HepG2 (cell line): Measurements from ENCODE around the gene NAIF1. TPM values are rescaled to one million over a fixed set of nuclear protein-coding genes. Genes with fewer than 3 reads are reported as not detected.
A peak's percentile ranks its signal among the peaks of the same experiment; 100 is the strongest.

Experiments
- ARHGAP35 ChIP-seq: sonication (generic); formaldehyde crosslinking; IDR thresholded peaks from 2 replicates; pipeline ENCODE4 v1.9.0; 2022; ENCODE audit warnings: mild to moderate bottlenecking, inconsistent platforms, moderate library complexity, missing genetic modification reagents, borderline replicate concordance
- ATF7 ChIP-seq, 2 experiments: fragments of 450-650 bp in 1 of 2; sonication (generic) in 1 of 2; formaldehyde crosslinking in 1 of 2; IDR thresholded peaks; 2 replicates each; pipeline versions ENCODE4 v1.4.0 to v1.6.1; 2016 to 2020; ENCODE audit warnings: antibody characterized with exemption in 1 of 2, mild to moderate bottlenecking in 1 of 2, missing genetic modification reagents in 1 of 2
- CHD4 ChIP-seq: fragments of 200-600 bp; sonication (generic); IDR thresholded peaks from 2 replicates; pipeline ENCODE4 v1.7.0; 2017; ENCODE audit warnings: mild to moderate bottlenecking, low read length, borderline replicate concordance
- FOXK1 ChIP-seq: sonication (generic); formaldehyde crosslinking; IDR thresholded peaks from 2 replicates; pipeline ENCODE4 v1.4.0; 2020; ENCODE audit warnings: low read depth, missing genetic modification reagents, borderline replicate concordance
- IRX3 ChIP-seq: sonication (generic); formaldehyde crosslinking; IDR thresholded peaks from 2 replicates; pipeline ENCODE4 v1.8.1; 2023; ENCODE audit warnings: mild to moderate bottlenecking, low read depth, missing genetic modification reagents, borderline replicate concordance
- JUNB ChIP-seq: sonication (generic); formaldehyde crosslinking; IDR thresholded peaks from 2 replicates; pipeline ENCODE4 v1.8.0; 2022; ENCODE audit warnings: missing genetic modification reagents, mild to moderate bottlenecking, borderline replicate concordance
- KDM1A ChIP-seq: IDR thresholded peaks from 2 replicates; pipeline ENCODE4 v1.6.1; 2016; ENCODE audit warnings: missing compliant biosample characterization
- NFIC ChIP-seq: IDR thresholded peaks from 2 replicates; pipeline ENCODE4 v1.6.1; 2012; ENCODE audit warnings: mild to moderate bottlenecking, low read length, inconsistent platforms
- PHF20 ChIP-seq: sonication (generic); formaldehyde crosslinking; IDR thresholded peaks from 2 replicates; pipeline ENCODE4 v1.5.0; 2020; ENCODE audit warnings: mild to moderate bottlenecking, missing genetic modification reagents
- RXRB ChIP-seq: IDR thresholded peaks from 2 replicates; pipeline ENCODE4 v1.6.1; 2016; ENCODE audit warnings: borderline replicate concordance, missing genetic modification reagents, missing compliant biosample characterization
- ZEB1 ChIP-seq: IDR thresholded peaks from 2 replicates; pipeline ENCODE4 v1.6.1; 2012; ENCODE audit warnings: mild to moderate bottlenecking, low read depth, inconsistent platforms; ENCODE audit not compliant: insufficient replicate concordance
- ZFP36L1 ChIP-seq: sonication (generic); formaldehyde crosslinking; IDR thresholded peaks from 2 replicates; pipeline ENCODE4 v1.8.0; 2022; ENCODE audit warnings: mild to moderate bottlenecking, missing genetic modification reagents, moderate library complexity
- ZFY ChIP-seq: sonication (generic); formaldehyde crosslinking; IDR thresholded peaks from 2 replicates; pipeline ENCODE4 v1.4.0; 2020; ENCODE audit warnings: missing genetic modification reagents
- ZMAT3 ChIP-seq: sonication (generic); formaldehyde crosslinking; conservative IDR thresholded peaks from 2 replicates; pipeline ENCODE4 v1.7.0; 2021; ENCODE audit warnings: missing genetic modification reagents
- ZNF138 ChIP-seq: sonication (generic); formaldehyde crosslinking; IDR thresholded peaks from 2 replicates; pipeline ENCODE4 v1.5.0; 2020; ENCODE audit warnings: mild to moderate bottlenecking, low read depth, missing genetic modification reagents
- ZNF260 ChIP-seq: sonication (generic); formaldehyde crosslinking; IDR thresholded peaks from 2 replicates; pipeline ENCODE4 v1.4.0; 2020; ENCODE audit warnings: missing genetic modification reagents, low read depth, mild to moderate bottlenecking, borderline replicate concordance
- ZNF468 ChIP-seq: sonication (generic); formaldehyde crosslinking; IDR thresholded peaks from 2 replicates; pipeline ENCODE4 v1.8.0; 2022; ENCODE audit warnings: mild to moderate bottlenecking, moderate library complexity, missing genetic modification reagents
- ZNF501 ChIP-seq: sonication (generic); formaldehyde crosslinking; IDR thresholded peaks from 2 replicates; pipeline ENCODE4 v1.5.1; 2020; ENCODE audit warnings: mild to moderate bottlenecking, moderate library complexity, missing genetic modification reagents
- ZNF629 ChIP-seq: sonication (generic); formaldehyde crosslinking; conservative IDR thresholded peaks from 2 replicates; pipeline ENCODE4 v1.5.0; 2020; ENCODE audit warnings: missing genetic modification reagents
- ZSCAN9 ChIP-seq: IDR thresholded peaks from 2 replicates; pipeline ENCODE4 v1.6.1; 2016; ENCODE audit warnings: borderline replicate concordance
- polyA plus RNA-seq, 8 experiments: library from polyadenylated mRNA; depleted of rRNA in 3 of 8; stranded (reverse) in 7 of 8; unstranded in 1 of 8; fragments of >200 nt; fragmentation: Illumina TruSeq in 4 of 8; extraction: Trizol in 4 of 8; gene quantifications; 2 replicates each; pipeline versions ENCODE4 v1.2.1 to v1.2.3, GENCODE V29; 2011 to 2016; ENCODE audit warnings: low read depth in 4 of 8, missing spikeins in 1 of 8, mixed read lengths in 1 of 8; ENCODE audit not compliant: insufficient read depth in 1 of 8
- total RNA-seq, 5 experiments: library from RNA; depleted of rRNA; stranded (reverse); fragments of >200 nt; fragmentation: Illumina TruSeq; extraction: Trizol; gene quantifications; 2 replicates each; pipeline ENCODE4 v1.2.3, GENCODE V29; 2016; ENCODE audit warnings: low read depth in 1 of 5
- TF ChIP-seq, protein P1 (sequence below): IDR thresholded peaks from 2 replicates; pipeline ENCODE4 v1.6.1; 2016; ENCODE audit warnings: mild to moderate bottlenecking
- TF ChIP-seq, protein P2 (sequence below): sonication (generic); formaldehyde crosslinking; IDR thresholded peaks from 2 replicates; pipeline ENCODE4 v1.4.0; 2020; ENCODE audit warnings: missing genetic modification reagents
- TF ChIP-seq, protein P3 (sequence below): sonication (generic); formaldehyde crosslinking; IDR thresholded peaks from 2 replicates; pipeline ENCODE4 v1.4.0; 2020; ENCODE audit warnings: missing genetic modification reagents, borderline replicate concordance

NAIF1 gene
- total and polyA plus RNA-seq, 2 of the 13 experiments (the other 11 are each of a cell fraction or from before 2014, with no cell fraction given): 6.0 to 6.9 TPM

DNA sequence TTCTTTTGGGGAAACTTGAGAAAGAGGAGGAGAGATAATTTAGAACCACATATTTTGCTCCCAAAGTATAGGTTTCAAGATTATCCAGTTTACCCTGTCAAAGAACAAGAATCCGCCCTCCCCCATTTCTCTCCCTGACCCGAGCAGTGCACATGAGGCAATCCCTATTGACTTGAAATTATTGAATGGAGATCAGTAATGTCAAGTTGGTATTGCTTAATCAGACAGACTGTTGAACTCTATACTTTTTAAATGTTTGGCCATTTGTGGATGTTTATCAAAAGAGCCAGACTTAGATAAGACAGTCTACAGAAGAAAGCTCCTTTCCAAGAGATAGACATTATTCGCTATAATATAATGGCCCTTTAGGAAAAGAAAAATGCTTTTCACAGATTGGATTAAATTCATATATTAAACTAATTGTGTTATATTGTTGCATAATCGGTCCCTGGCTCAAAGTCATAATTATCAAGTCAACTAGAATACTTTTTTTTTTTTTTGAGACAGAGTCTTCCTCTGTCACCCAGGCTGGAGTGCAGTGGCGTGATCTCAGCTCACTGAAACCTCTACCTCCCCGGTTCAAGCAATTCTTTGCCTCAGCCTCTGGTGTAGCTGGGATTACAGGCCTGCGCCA lies 6.2 kb upstream of the NAIF1 start (continued):
- TF ChIP-seq JUNB (CRISPR knock-in tag): no peak
- TF ChIP-seq, protein P1, sequence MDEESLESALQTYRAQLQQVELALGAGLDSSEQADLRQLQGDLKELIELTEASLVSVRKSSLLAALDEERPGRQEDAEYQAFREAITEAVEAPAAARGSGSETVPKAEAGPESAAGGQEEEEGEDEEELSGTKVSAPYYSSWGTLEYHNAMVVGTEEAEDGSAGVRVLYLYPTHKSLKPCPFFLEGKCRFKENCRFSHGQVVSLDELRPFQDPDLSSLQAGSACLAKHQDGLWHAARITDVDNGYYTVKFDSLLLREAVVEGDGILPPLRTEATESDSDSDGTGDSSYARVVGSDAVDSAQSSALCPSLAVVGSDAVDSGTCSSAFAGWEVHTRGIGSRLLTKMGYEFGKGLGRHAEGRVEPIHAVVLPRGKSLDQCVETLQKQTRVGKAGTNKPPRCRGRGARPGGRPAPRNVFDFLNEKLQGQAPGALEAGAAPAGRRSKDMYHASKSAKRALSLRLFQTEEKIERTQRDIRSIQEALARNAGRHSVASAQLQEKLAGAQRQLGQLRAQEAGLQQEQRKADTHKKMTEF (CRISPR knock-in tag): peak; percentile 63; the same call in 1 of the 2 replicates
- no peak for TF ChIP-seq CHD4
- TF ChIP-seq ZSCAN9 (CRISPR knock-in tag): no peak
- TF ChIP-seq PHF20: no peak
- no peak for TF ChIP-seq ZFP36L1 (CRISPR knock-in tag)
- TF ChIP-seq ATF7 (IDR thresholded peaks at IDR 0.05): peak; percentile 32; the same call in 1 of the 2 replicates
- TF ChIP-seq ATF7 (CRISPR knock-in tag; IDR thresholded peaks at IDR 0.05): no peak
- peak; percentile 87 for TF ChIP-seq RXRB (CRISPR knock-in tag)
- no peak for TF ChIP-seq ZNF138 (CRISPR knock-in tag)
- TF ChIP-seq ZFY (CRISPR knock-in tag): no peak
- TF ChIP-seq ZNF260 (CRISPR knock-in tag): no peak
- no peak for TF ChIP-seq ZNF468 (CRISPR knock-in tag)
- peak; percentile 70; the same call in 1 of the 2 replicates for TF ChIP-seq FOXK1
- TF ChIP-seq ZNF501 (CRISPR knock-in tag): no peak
- TF ChIP-seq, protein P2, sequence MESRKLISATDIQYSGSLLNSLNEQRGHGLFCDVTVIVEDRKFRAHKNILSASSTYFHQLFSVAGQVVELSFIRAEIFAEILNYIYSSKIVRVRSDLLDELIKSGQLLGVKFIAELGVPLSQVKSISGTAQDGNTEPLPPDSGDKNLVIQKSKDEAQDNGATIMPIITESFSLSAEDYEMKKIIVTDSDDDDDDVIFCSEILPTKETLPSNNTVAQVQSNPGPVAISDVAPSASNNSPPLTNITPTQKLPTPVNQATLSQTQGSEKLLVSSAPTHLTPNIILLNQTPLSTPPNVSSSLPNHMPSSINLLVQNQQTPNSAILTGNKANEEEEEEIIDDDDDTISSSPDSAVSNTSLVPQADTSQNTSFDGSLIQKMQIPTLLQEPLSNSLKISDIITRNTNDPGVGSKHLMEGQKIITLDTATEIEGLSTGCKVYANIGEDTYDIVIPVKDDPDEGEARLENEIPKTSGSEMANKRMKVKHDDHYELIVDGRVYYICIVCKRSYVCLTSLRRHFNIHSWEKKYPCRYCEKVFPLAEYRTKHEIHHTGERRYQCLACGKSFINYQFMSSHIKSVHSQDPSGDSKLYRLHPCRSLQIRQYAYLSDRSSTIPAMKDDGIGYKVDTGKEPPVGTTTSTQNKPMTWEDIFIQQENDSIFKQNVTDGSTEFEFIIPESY (CRISPR knock-in tag): no peak
- TF ChIP-seq KDM1A (CRISPR knock-in tag): no peak
- peak; percentile 77 for TF ChIP-seq NFIC
- no peak for TF ChIP-seq IRX3 (CRISPR knock-in tag)
- TF ChIP-seq, protein P3, sequence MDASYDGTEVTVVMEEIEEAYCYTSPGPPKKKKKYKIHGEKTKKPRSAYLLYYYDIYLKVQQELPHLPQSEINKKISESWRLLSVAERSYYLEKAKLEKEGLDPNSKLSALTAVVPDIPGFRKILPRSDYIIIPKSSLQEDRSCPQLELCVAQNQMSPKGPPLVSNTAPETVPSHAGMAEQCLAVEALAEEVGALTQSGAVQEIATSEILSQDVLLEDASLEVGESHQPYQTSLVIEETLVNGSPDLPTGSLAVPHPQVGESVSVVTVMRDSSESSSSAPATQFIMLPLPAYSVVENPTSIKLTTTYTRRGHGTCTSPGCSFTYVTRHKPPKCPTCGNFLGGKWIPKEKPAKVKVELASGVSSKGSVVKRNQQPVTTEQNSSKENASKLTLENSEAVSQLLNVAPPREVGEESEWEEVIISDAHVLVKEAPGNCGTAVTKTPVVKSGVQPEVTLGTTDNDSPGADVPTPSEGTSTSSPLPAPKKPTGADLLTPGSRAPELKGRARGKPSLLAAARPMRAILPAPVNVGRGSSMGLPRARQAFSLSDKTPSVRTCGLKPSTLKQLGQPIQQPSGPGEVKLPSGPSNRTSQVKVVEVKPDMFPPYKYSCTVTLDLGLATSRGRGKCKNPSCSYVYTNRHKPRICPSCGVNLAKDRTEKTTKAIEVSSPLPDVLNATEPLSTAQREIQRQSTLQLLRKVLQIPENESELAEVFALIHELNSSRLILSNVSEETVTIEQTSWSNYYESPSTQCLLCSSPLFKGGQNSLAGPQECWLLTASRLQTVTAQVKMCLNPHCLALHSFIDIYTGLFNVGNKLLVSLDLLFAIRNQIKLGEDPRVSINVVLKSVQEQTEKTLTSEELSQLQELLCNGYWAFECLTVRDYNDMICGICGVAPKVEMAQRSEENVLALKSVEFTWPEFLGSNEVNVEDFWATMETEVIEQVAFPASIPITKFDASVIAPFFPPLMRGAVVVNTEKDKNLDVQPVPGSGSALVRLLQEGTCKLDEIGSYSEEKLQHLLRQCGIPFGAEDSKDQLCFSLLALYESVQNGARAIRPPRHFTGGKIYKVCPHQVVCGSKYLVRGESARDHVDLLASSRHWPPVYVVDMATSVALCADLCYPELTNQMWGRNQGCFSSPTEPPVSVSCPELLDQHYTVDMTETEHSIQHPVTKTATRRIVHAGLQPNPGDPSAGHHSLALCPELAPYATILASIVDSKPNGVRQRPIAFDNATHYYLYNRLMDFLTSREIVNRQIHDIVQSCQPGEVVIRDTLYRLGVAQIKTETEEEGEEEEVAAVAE (CRISPR knock-in tag): no peak
- TF ChIP-seq ZNF629: no peak
- TF ChIP-seq ZMAT3 (CRISPR knock-in tag): no peak
- no peak for TF ChIP-seq ARHGAP35 (CRISPR knock-in tag)
- no peak for TF ChIP-seq ZEB1
